SK-N-MC (cell line): ENCODE results near the gene GALC.
"Not testable (repeated sequence)": the region's sequence is repeated elsewhere in the genome, so short reads cannot be mapped to it uniquely, and the experiment has no call there.

ENCODE experiments used
- DNase-seq: peaks from one replicate; pipeline ENCODE4 v3.0.0-alpha.2; 2011; ENCODE audit warnings: low read depth, low spot score
- H3K27ac ChIP-seq: fragments of 200-600 bp; sonication (generic); 2 replicates; pipeline ENCODE4 v1.5.1; 2016; ENCODE audit warnings: mixed run types
- H3K36me3 ChIP-seq: fragments of 200-600 bp; sonication (generic); 2 replicates; pipeline ENCODE4 v1.6.1; 2017; ENCODE audit warnings: antibody characterized with exemption, low read length, mixed read lengths; ENCODE audit not compliant: insufficient read depth
- H3K4me3 ChIP-seq: fragments of 200-600 bp; sonication (generic); 2 replicates; pipeline ENCODE4 v1.5.1; 2016
- H3K9ac ChIP-seq: fragments of 200-600 bp; sonication (generic); 2 replicates; pipeline ENCODE4 v1.8.0; 2017; ENCODE audit warnings: mixed run types, mixed read lengths; ENCODE audit not compliant: insufficient read length
- H3K9me3 ChIP-seq: fragments of 200-600 bp; sonication (generic); 2 replicates; pipeline ENCODE4 v1.6.1; 2017; ENCODE audit warnings: low read depth, mild to moderate bottlenecking, antibody characterized with exemption, low read length, moderate library complexity, mixed read lengths
- EZH2 ChIP-seq: fragments of 200-600 bp; sonication (generic); IDR thresholded peaks from one replicate; pipeline ENCODE4 v1.6.1; 2017; ENCODE audit warnings: antibody characterized with exemption
- FOXP2 ChIP-seq: optimal IDR thresholded peaks from 2 replicates; pipeline ENCODE3; 2011; ENCODE audit warnings: mild to moderate bottlenecking, moderate library complexity; ENCODE audit not compliant: insufficient read depth; ENCODE audit errors: extremely low read length, control extremely low read depth
- POLR2AphosphoS5 ChIP-seq: IDR thresholded peaks from 2 replicates; pipeline ENCODE4 v1.6.1; 2012; ENCODE audit warnings: mild to moderate bottlenecking, low read depth, low read length, borderline replicate concordance

GALC gene

GRCh38 chr14:88030079-88030478, 37.1 kb upstream of the GALC start:
- Histone ChIP-seq H3K27ac (no peak overlapping the region), H3K4me3 (no peak overlapping the region), H3K9ac (no peak overlapping the region), H3K36me3 (no peaks in the 10 kb centered on the region), H3K9me3 (no peaks in the 10 kb centered on the region)
- DNase-seq = no peak
- no peak for TF ChIP-seq EZH2
- no peak for TF ChIP-seq POLR2AphosphoS5
- TF ChIP-seq FOXP2 = no peak

- Histone ChIP-seq H3K27ac (no peak overlapping the region), H3K9me3 (no peaks in the 10 kb centered on the region), H3K4me3 (no peak overlapping the region), H3K9ac (no peak overlapping the region), H3K36me3 (no peaks in the 10 kb centered on the region)
- DNase-seq = no peak
- TF ChIP-seq POLR2AphosphoS5 = no peak
- TF ChIP-seq EZH2 = no peak
- no peak for TF ChIP-seq FOXP2
Observed at GRCh38 chr14:88029500-88029899, 36.5 kb upstream of the GALC start.

- H3K9ac ChIP-seq = no peak overlapping the region
- no peaks in the 10 kb centered on the region for H3K36me3 ChIP-seq
- no peak for DNase-seq
- no peak overlapping the region for H3K4me3 ChIP-seq
- TF ChIP-seq EZH2 (no peak), POLR2AphosphoS5 (no peak), FOXP2 (no peak)
- H3K9me3 ChIP-seq = no peaks in the 10 kb centered on the region
- no peak overlapping the region for H3K27ac ChIP-seq
Observed at GRCh38 chr14:88026890-88027289, 33.9 kb upstream of the GALC start.

- Histone ChIP-seq H3K9ac (no peak overlapping the region), H3K27ac (no peak overlapping the region), H3K36me3 (no peaks in the 10 kb centered on the region), H3K4me3 (no peak overlapping the region), H3K9me3 (no peaks in the 10 kb centered on the region)
- DNase-seq = no peak
- TF ChIP-seq FOXP2 = no peak
- TF ChIP-seq POLR2AphosphoS5 = no peak
- no peak for TF ChIP-seq EZH2
Observed at GRCh38 chr14:88025313-88025712, 32.3 kb upstream of the GALC start.

GRCh38 chr14:88024252-88025086, 31.5 kb upstream of the GALC start:
- H3K36me3 ChIP-seq, DNase-seq, H3K27ac ChIP-seq, H3K9ac ChIP-seq, H3K4me3 ChIP-seq, H3K9me3 ChIP-seq: not testable (repeated sequence)

GRCh38 chr14:88023658-88024187, 30.7 kb upstream of the GALC start:
- Histone ChIP-seq H3K27ac (no peak overlapping the region), H3K9me3 (no peaks in the 10 kb centered on the region), H3K9ac (no peak overlapping the region), H3K36me3 (no peaks in the 10 kb centered on the region), H3K4me3 (no peak overlapping the region)
- no peak for DNase-seq
- TF ChIP-seq FOXP2 = no peak
- TF ChIP-seq EZH2 = no peak
- TF ChIP-seq POLR2AphosphoS5 = no peak

GRCh38 chr14:88017535-88017934, 24.6 kb upstream of the GALC start:
- no peaks in the 10 kb centered on the region for H3K9me3 ChIP-seq
- no peaks in the 10 kb centered on the region for H3K36me3 ChIP-seq
- TF ChIP-seq EZH2 = no peak
- DNase-seq = no peak
- no peak overlapping the region for H3K9ac ChIP-seq
- no peak overlapping the region for H3K4me3 ChIP-seq
- no peak overlapping the region for H3K27ac ChIP-seq

GRCh38 chr14:88016768-88017167, 23.8 kb upstream of the GALC start:
- Histone ChIP-seq H3K36me3 (no peaks in the 10 kb centered on the region), H3K9ac (no peak overlapping the region), H3K27ac (no peak overlapping the region), H3K9me3 (no peaks in the 10 kb centered on the region), H3K4me3 (no peak overlapping the region)
- no peak for DNase-seq
- TF ChIP-seq POLR2AphosphoS5 (no peak), EZH2 (no peak), FOXP2 (no peak)
